Eye (tissue), 1 donor: ENCODE results near the gene ATP1A4.
"Not testable (repeated sequence)": the region's sequence is repeated elsewhere in the genome, so short reads cannot be mapped to it uniquely, and the experiment has no call there.

Source experiments
- DNase-seq: peaks from one replicate; pipeline ENCODE4 v3.0.0-alpha.2; 2015

The ATP1A4 gene

GRCh38 chr1:160124705-160125478, 26.5 kb upstream of the ATP1A4 start:
- no peak for DNase-seq

- no peak for DNase-seq
Observed at GRCh38 chr1:160125746-160126145, 25.7 kb upstream of the ATP1A4 start.

DNA sequence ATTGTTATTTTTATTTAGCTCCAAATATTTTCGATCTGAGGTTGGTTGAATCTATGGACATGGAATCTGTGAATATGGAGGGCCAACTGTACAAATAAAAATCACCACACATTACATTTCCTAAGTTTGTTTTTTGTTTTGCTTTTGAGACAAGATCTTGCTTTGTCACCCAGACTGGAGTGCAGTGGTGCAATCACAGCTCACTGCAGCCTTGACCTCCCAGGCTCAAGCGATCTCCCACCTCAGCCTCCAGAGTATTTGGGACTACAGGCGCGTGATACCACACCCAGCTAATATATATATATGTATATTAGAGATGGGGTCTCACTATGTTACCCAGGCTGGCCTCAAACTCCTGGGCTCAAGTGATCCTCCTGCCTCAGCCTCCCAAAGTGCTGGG, 25.1 kb upstream of the ATP1A4 start:
- DNase-seq: not testable (repeated sequence)

GRCh38 chr1:160127381-160127780, 24.0 kb upstream of the ATP1A4 start:
- no peak for DNase-seq

- no peak for DNase-seq
Observed at GRCh38 chr1:160127865-160128523, 23.4 kb upstream of the ATP1A4 start.

DNA sequence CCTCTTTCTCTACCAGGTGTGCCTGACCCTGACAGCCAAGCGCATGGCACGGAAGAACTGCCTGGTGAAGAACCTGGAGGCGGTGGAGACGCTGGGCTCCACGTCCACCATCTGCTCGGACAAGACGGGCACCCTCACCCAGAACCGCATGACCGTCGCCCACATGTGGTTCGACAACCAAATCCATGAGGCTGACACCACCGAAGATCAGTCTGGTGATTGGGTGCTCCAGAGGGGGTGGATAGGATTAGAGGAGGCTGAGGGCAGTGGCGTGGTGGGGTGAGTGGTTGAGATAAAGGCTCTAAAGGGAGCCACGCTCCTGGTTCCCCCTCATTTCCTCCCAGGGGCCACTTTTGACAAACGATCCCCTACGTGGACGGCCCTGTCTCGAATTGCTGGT, 22.8 kb upstream of the ATP1A4 start:
- no peak for DNase-seq

- DNase-seq: no peak
Observed at GRCh38 chr1:160129046-160129445, 22.4 kb upstream of the ATP1A4 start.

DNA sequence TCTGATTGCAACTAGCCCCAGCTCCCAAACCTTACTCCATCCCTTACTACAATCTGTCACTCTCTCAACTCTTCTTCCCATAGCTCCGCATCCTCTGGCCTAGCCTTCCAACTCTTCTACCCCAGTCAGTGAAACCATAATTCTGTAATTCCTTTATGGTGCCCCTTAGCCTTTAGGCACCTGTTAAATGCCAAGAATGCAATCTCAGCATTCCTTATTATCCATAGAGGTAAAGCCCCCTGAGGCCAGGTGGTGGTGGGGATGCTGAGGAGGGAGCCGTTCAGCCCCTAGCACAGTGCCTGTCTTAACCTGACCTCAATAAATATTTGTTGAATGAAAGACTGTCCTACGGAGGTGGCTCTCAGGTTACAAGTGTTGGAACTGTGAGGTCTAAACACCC, 21.8 kb upstream of the ATP1A4 start:
- DNase-seq: no peak

GRCh38 chr1:160129966-160130365, 21.4 kb upstream of the ATP1A4 start:
- no peak for DNase-seq

GRCh38 chr1:160130486-160130885, 20.9 kb upstream of the ATP1A4 start:
- no peak for DNase-seq

GRCh38 chr1:160130939-160131338, 20.5 kb upstream of the ATP1A4 start:
- no peak for DNase-seq

- no peak for DNase-seq
Observed at GRCh38 chr1:160131803-160132565, 19.4 kb upstream of the ATP1A4 start.

- no peak for DNase-seq
Observed at GRCh38 chr1:160133990-160134770, 17.2 kb upstream of the ATP1A4 start.

DNA sequence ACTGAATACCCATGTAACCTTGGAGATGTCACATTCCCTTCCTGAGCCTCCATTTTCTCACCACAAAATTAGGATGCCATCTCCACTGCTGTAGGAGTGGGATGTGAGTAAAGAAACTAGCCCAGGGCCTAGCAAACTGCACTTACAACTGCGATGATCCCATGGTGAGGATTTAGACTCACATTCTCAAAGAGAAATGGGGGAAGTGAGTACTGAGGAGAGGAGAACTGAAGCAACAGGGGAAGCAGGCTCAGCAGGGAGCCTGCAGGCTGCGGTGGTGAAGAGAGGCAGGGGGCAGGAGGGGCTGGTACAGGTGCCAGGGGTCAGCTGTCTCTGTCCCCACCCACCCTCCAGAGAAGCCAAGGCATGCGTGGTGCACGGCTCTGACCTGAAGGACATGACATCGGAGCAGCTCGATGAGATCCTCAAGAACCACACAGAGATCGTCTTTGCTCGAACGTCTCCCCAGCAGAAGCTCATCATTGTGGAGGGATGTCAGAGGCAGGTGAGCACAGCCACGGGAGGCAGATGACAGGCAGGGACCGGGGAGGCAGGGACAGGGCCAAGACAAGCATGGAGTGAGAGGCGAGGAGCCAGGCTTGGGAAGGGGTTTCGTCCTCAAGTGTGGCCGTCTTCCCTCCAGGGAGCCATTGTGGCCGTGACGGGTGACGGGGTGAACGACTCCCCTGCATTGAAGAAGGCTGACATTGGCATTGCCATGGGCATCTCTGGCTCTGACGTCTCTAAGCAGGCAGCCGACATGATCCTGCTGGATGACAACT, 16.4 kb upstream of the ATP1A4 start:
- DNase-seq: no peak

- DNase-seq: no peak
Observed at GRCh38 chr1:160136121-160136925, 15.1 kb upstream of the ATP1A4 start.

DNA sequence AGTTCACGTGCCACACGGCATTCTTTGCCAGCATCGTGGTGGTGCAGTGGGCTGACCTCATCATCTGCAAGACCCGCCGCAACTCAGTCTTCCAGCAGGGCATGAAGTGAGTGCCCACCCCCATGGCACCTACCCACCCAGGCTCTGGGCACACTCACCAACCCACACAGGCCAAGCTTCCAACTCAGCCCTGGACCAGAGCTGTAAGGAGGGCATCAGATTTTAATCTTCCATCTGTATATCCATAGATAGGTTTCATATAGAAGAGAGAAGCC, 14.5 kb upstream of the ATP1A4 start:
- DNase-seq: no peak

- no peak for DNase-seq
Observed at GRCh38 chr1:160137216-160137862, 14.1 kb upstream of the ATP1A4 start.

- DNase-seq: no peak
Observed at GRCh38 chr1:160139840-160140239, 11.6 kb upstream of the ATP1A4 start.

GRCh38 chr1:160143695-160144094, 7.7 kb upstream of the ATP1A4 start:
- DNase-seq: no peak

- no peak for DNase-seq
Observed at GRCh38 chr1:160144921-160145320, 6.5 kb upstream of the ATP1A4 start.

DNA sequence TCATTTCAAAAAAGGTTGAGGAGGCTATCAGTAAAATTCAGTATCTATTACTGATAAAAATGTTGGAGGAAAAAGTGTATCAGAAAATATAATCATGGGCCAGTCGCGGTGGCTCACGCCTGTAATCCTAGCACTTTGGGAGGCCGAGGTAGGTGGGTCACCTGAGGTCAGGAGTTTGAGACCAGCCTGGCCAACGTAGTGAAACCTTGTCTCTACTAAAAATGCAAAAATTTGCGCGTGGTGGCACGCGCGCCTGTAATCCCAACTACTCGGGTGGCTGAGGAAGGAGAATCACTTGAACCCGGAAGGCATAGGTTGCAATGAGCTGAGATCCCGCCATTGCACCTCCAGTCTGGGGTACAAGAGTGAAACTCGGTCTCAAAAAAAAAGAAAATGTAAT, 5.3 kb upstream of the ATP1A4 start:
- no peak for DNase-seq
